Retinal pigment epithelial cell (primary cell): ENCODE results near the gene GKN2.
A peak's percentile ranks its signal among the peaks of the same experiment; 100 is the strongest.

Source experiments
- DNase-seq: peaks from one replicate; pipeline ENCODE4 v3.0.0-alpha.2; 2010; ENCODE audit warnings: low read depth
- H3K4me3 ChIP-seq: 2 replicates; pipeline ENCODE4 v1.5.1; 2011; ENCODE audit warnings: mild to moderate bottlenecking, low read length, control low read depth, moderate library complexity
- CTCF ChIP-seq: conservative IDR thresholded peaks from 2 replicates; pipeline ENCODE4 v1.5.1; 2011; ENCODE audit warnings: low read depth, low read length, control low read depth, inconsistent platforms

The GKN2 gene

DNA sequence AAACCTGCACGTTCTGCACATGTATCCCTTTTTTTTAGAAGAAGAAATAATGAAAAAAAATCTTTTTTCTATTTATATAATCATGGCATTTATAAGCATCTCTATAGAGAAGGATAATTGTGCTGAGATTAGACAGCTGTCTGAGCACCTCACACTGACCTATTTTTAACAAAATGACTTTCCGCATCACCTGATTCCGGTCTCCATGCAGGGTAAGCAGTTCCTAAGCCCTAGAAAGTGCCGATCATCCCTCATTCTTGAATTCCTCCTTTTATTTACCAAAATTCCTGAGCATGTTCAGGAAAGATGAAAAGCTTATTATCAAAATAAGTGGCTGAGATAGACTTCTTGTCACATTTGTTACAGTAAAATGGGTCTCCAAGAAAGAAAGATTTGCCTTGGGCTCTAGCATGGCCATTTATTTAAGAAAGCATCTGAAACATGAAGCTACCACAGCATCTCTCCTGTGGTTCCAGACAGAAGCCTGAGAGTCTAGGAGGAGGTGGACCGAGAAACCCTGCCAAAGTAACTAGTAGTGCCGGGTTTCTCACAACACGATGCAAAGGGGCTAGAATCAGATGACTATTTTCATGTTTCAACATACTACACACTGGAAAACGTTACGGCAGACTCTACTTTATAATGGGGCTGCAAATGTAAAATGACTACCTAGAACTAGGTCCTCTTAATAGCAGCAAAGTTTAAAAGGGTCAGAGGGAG is 22.4 kb upstream of the GKN2 start:
- H3K4me3 ChIP-seq = no peak overlapping the region
- no peak for TF ChIP-seq CTCF
- DNase-seq = peak; percentile 23

DNA sequence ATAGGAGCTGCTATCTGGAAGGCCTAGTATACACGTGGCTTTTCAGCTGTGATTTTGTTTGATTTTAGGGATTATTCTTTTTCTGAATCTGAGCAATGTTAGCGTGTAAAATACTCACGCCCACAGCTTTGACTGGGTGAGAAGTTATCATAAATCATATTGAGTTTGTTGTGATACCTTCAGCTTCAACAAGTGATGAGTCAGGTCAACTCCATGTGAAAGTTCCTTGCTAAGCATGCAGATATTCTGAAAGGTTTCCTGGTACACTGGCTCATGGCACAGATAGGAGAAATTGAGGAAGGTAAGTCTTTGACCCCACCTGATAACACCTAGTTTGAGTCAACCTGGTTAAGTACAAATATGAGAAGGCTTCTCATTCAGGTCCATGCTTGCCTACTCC is 21.6 kb upstream of the GKN2 start, which contains the start of gene GKN1:
Gene GKN1, plus strand, starts transcription at position 386 of the 400 bp plus-strand sequence. CDS start 42 bp downstream, outside the sequence.
- DNase-seq = no peak
- no peak within 1 kb of the TSS for H3K4me3 ChIP-seq
- TF ChIP-seq CTCF = no peak

GRCh38 chr2:68971591-68972231 is 19.0 kb upstream of the GKN2 start:
- TF ChIP-seq CTCF = no peak
- H3K4me3 ChIP-seq = no peak overlapping the region
- DNase-seq = peak; percentile 91

GRCh38 chr2:68970566-68971265 is 18.0 kb upstream of the GKN2 start:
- no peak for TF ChIP-seq CTCF
- H3K4me3 ChIP-seq = no peak overlapping the region
- DNase-seq = no peak

GRCh38 chr2:68969736-68970490 is 17.2 kb upstream of the GKN2 start:
- no peak overlapping the region for H3K4me3 ChIP-seq
- no peak for TF ChIP-seq CTCF
- no peak for DNase-seq

- no peak for DNase-seq
- no peak overlapping the region for H3K4me3 ChIP-seq
- TF ChIP-seq CTCF = no peak
Measured at GRCh38 chr2:68968221-68968620, 15.5 kb upstream of the GKN2 start.
